ENCODE data around the gene DAW1. TPM values are rescaled to one million over a fixed set of nuclear protein-coding genes. Genes with fewer than 3 reads are reported as not detected.

DAW1 gene
- 0.26 TPM for total RNA-seq (2021; ENCODE audit: unreplicated experiment)
- polyA plus RNA-seq (2012; ENCODE audit: insufficient read length), result not detected
- Bru-seq, nascent RNA, result percentile 17 among the genes with signal in this experiment
- BruChase-seq, experiment 1, labeled RNA remaining after a 2-hour chase, result percentile 16 among the genes with signal in this experiment
- percentile 18 among the genes with signal in this experiment for BruChase-seq, experiment 2, labeled RNA remaining after a 6-hour chase
- long read RNA-seq, result 0 reads

- TF ChIP-seq REST (IDR thresholded peaks at IDR 0.05; ENCODE audit: insufficient read depth in 1 of 2, low read depth in 2 of 2, low read length in 1 of 2) (no peak), POLR2AphosphoS5 (IDR thresholded peaks at IDR 0.05; ENCODE audit: low read depth, low read length) (no peak), TCF7L2 (IDR thresholded peaks at IDR 0.05; ENCODE audit: low read depth, low read length) (no peak), SIN3A (IDR thresholded peaks at IDR 0.05; ENCODE audit: borderline replicate concordance, insufficient read depth, low read depth, low read length) (no peak), CTCF (IDR thresholded peaks at IDR 0.05) (no peak)
- ATAC-seq (peak; percentile 91), DNase-seq (ENCODE audit: low read depth, low spot score) (no peak)
- in situ Hi-C loops (cut with HindIII; ENCODE audit: low pct_unique_long_range_greater_than_20kb, low sequenced_read_pairs), result no loop called here
- ChIA-PET CTCF (interaction anchor here (0.9 kb wide), 1 partner anchor 20 kb away, joined by 3 read pairs; no protein-coding TSS in a partner anchor), POLR2A (no interaction called here)
- intact Hi-C loops (cut with micrococcal nuclease; ENCODE audit: unreplicated experiment), result no loop called here
- Histone ChIP-seq H3K27me3 (ENCODE audit: control insufficient read depth, insufficient read depth, low read length) (no peaks in the 10 kb centered on the region), H3K27ac (ENCODE audit: low read length) (no peak within 1 kb of the TSS), H3K4me1 (ENCODE audit: control insufficient read depth, insufficient read depth, low read length) (no peaks in the 10 kb centered on the region), H3K4me3 (ENCODE audit: low read depth in 2 of 2, low read length in 2 of 2) (peak within 1 kb of the TSS; percentile 35 to 56), H3K9me3 (ENCODE audit: control insufficient read depth, insufficient read depth, low read depth, low read length) (no peaks in the 10 kb centered on the region), H3K36me3 (ENCODE audit: control insufficient read depth, insufficient read depth, low read length) (no peaks in the 10 kb centered on the region)
- BruUV-seq (replicated peaks), result no TSS peak
Observed at GRCh38 chr2:227871375-227871791, at the start of gene DAW1. TSS of gene DAW1 (plus strand) at chr2:227871631. CDS start at chr2:227871690, 59 bp downstream.

- BruUV-seq (replicated peaks), result no TSS peak
- Histone ChIP-seq H3K36me3 (ENCODE audit: control insufficient read depth, insufficient read depth, low read length) (no peaks in the 10 kb centered on the region), H3K4me3 (ENCODE audit: low read depth in 2 of 2, low read length in 2 of 2) (no peak overlapping the region), H3K27me3 (ENCODE audit: control insufficient read depth, insufficient read depth, low read length) (no peaks in the 10 kb centered on the region), H3K4me1 (ENCODE audit: control insufficient read depth, insufficient read depth, low read length) (peaks cover 5% of the 10 kb centered on the region; the same call in 1 of the 2 replicates), H3K9me3 (ENCODE audit: control insufficient read depth, insufficient read depth, low read depth, low read length) (no peaks in the 10 kb centered on the region; the same call in 1 of the 2 replicates), H3K27ac (ENCODE audit: low read length) (no peak overlapping the region)
- ChIA-PET CTCF (no interaction called here), POLR2A (no interaction called here)
- in situ Hi-C loops (cut with HindIII; ENCODE audit: low pct_unique_long_range_greater_than_20kb, low sequenced_read_pairs), result no loop called here
- no peak for TF ChIP-seq TCF7L2 (IDR thresholded peaks at IDR 0.05; ENCODE audit: low read depth, low read length)
- TF ChIP-seq SIN3A (IDR thresholded peaks at IDR 0.05; ENCODE audit: borderline replicate concordance, insufficient read depth, low read depth, low read length), result no peak
- no peak for TF ChIP-seq CTCF (IDR thresholded peaks at IDR 0.05)
- no peak for TF ChIP-seq REST (IDR thresholded peaks at IDR 0.05; ENCODE audit: insufficient read depth in 1 of 2, low read depth in 2 of 2, low read length in 1 of 2)
- no peak for TF ChIP-seq POLR2AphosphoS5 (IDR thresholded peaks at IDR 0.05; ENCODE audit: low read depth, low read length)
- ATAC-seq (no peak), DNase-seq (ENCODE audit: low read depth, low spot score) (no peak)
- intact Hi-C loops (cut with micrococcal nuclease; ENCODE audit: unreplicated experiment), result no loop called here
Observed at GRCh38 chr2:227822416-227823003, 48.9 kb upstream of the DAW1 start.

All from Panc1 (cell line).